GM23338 (cell line): ENCODE data around the gene ELOVL7. TPM values are rescaled to one million over a fixed set of nuclear protein-coding genes. Genes with fewer than 3 reads are reported as not detected.
"Not testable (repeated sequence)": the region's sequence is repeated elsewhere in the genome, so short reads cannot be mapped to it uniquely, and the experiment has no call there.

ENCODE experiments used
- ATAC-seq: fragments of 200-7000 bp; cut with Tn5 transposase; 3 replicates; pipeline ENCODE4 v1.9.1; 2020
- DNase-seq: peaks from one replicate; pipeline ENCODE4 v3.0.0-alpha.2; 2015; ENCODE audit warnings: low spot score
- H2AFZ ChIP-seq: fragments of 200-600 bp; sonication (generic); 2 replicates; pipeline ENCODE4 v1.8.0; 2016; ENCODE audit warnings: antibody characterized with exemption, mild to moderate bottlenecking, moderate library complexity
- H3F3A ChIP-seq: fragments of 200-600 bp; sonication (generic); replicated peaks from 2 replicates; pipeline ENCODE4 v1.8.0; 2017; ENCODE audit warnings: antibody characterized with exemption, mixed run types, low read depth
- H3K27ac ChIP-seq: fragments of 200-600 bp; sonication (generic); 2 replicates; pipeline ENCODE4 v1.6.1; 2016; ENCODE audit warnings: low read depth
- H3K27me3 ChIP-seq: fragments of 200-600 bp; sonication (generic); 2 replicates; pipeline ENCODE4 v1.8.0; 2016; ENCODE audit warnings: mild to moderate bottlenecking, mixed run types, moderate library complexity; ENCODE audit not compliant: insufficient read depth
- H3K36me3 ChIP-seq: fragments of 200-600 bp; sonication (generic); 2 replicates; pipeline ENCODE4 v1.8.0; 2016; ENCODE audit warnings: mild to moderate bottlenecking; ENCODE audit not compliant: insufficient read depth
- H3K4me1 ChIP-seq: fragments of 200-600 bp; sonication (generic); 2 replicates; pipeline ENCODE4 v1.8.0; 2016; ENCODE audit warnings: mild to moderate bottlenecking, moderate library complexity; ENCODE audit not compliant: insufficient read depth
- H3K4me2 ChIP-seq: fragments of 200-600 bp; sonication (generic); 2 replicates; pipeline ENCODE4 v1.7.1; 2017; ENCODE audit warnings: mixed run types
- H3K4me3 ChIP-seq: fragments of 200-600 bp; sonication (generic); 2 replicates; pipeline ENCODE4 v1.6.1; 2016; ENCODE audit warnings: mixed run types
- H3K79me2 ChIP-seq: fragments of 200-600 bp; sonication (generic); replicated peaks from 2 replicates; pipeline ENCODE4 v1.8.0; 2017; ENCODE audit warnings: mild to moderate bottlenecking; ENCODE audit not compliant: insufficient read depth
- H3K9me2 ChIP-seq: fragments of 200-600 bp; sonication (generic); 2 replicates; pipeline ENCODE4 v1.8.0; 2017; ENCODE audit not compliant: insufficient read depth
- H4K20me1 ChIP-seq: fragments of 200-600 bp; sonication (generic); replicated peaks from 2 replicates; pipeline ENCODE4 v1.8.0; 2017; ENCODE audit warnings: mild to moderate bottlenecking; ENCODE audit not compliant: insufficient read depth
- H3K27ac Mint-ChIP-seq: 2 replicates; pipeline ENCODE4 v1.8.0; 2020; ENCODE audit warnings: inconsistent platforms, mild to moderate bottlenecking, moderate library complexity, mixed read lengths
- H3K27me3 Mint-ChIP-seq: 3 replicates; pipeline ENCODE4 v1.8.0; 2022; ENCODE audit warnings: low read depth, mild to moderate bottlenecking, moderate library complexity, mixed read lengths, inconsistent platforms; ENCODE audit not compliant: insufficient read depth, poor library complexity
- H3K36me3 Mint-ChIP-seq: 3 replicates; pipeline ENCODE4 v1.8.0; 2021; ENCODE audit warnings: low read depth, mild to moderate bottlenecking, inconsistent platforms, moderate library complexity, mixed read lengths
- H3K4me1 Mint-ChIP-seq: 3 replicates; pipeline ENCODE4 v1.8.0; 2020; ENCODE audit warnings: mild to moderate bottlenecking, inconsistent platforms, mixed read lengths
- H3K4me3 Mint-ChIP-seq: 3 replicates; pipeline ENCODE4 v1.8.0; 2021; ENCODE audit warnings: moderate library complexity, mild to moderate bottlenecking, inconsistent platforms, mixed read lengths
- H3K9me3 Mint-ChIP-seq: 3 replicates; pipeline ENCODE4 v1.8.0; 2020; ENCODE audit warnings: moderate library complexity, mild to moderate bottlenecking, inconsistent platforms, mixed read lengths
- CREB1 ChIP-seq: fragments of 250-450 bp; sonication (Bioruptor Pico); IDR thresholded peaks from 2 replicates; pipeline ENCODE4 v1.5.0; 2020; ENCODE audit warnings: low read depth, mild to moderate bottlenecking, moderate library complexity
- NANOG ChIP-seq: IDR thresholded peaks from 2 replicates; pipeline ENCODE4 v1.6.1; 2016; ENCODE audit warnings: antibody characterized with exemption, borderline replicate concordance
- POLR2AphosphoS5 ChIP-seq: IDR thresholded peaks from 2 replicates; pipeline ENCODE4 v1.6.1; 2016; ENCODE audit warnings: antibody characterized with exemption, low read depth
- polyA plus RNA-seq: library from polyadenylated mRNA; unstranded; fragments of >200 nt; fragmentation: Nextera tagmentation; extraction: Ambion mirVana; gene quantifications from 2 replicates; pipeline ENCODE4 v1.2.1, GENCODE V29; 2016
- total RNA-seq: library from RNA; depleted of rRNA; stranded (reverse); fragments of >200 nt; shearing (Covaris generic); gene quantifications from 2 replicates; pipeline ENCODE4 v1.2.3, GENCODE V29; 2014
- TF ChIP-seq, protein P1 (sequence below): IDR thresholded peaks from 2 replicates; pipeline ENCODE4 v1.6.1; 2016; ENCODE audit warnings: antibody characterized with exemption
- TF ChIP-seq, protein P2 (sequence below), 2 experiments: fragments of 200-600 bp in 1 of 2; sonication (generic) in 1 of 2; conservative IDR thresholded peaks; 2 replicates each; pipeline versions ENCODE4 v1.5.1 to v1.6.1; 2016 to 2017; ENCODE audit warnings: antibody characterized with exemption in 2 of 2, low read depth in 2 of 2, mild to moderate bottlenecking in 2 of 2, moderate library complexity in 1 of 2
- TF ChIP-seq, protein P3 (sequence below): fragments of 250-450 bp; sonication (Bioruptor Pico); IDR thresholded peaks from 2 replicates; pipeline ENCODE4 v1.5.0; 2020; ENCODE audit warnings: mild to moderate bottlenecking, moderate library complexity

The ELOVL7 gene
- total and polyA plus RNA-seq, 2 experiments from 2014 or later = 2.3 to 7.0 TPM

DNA sequence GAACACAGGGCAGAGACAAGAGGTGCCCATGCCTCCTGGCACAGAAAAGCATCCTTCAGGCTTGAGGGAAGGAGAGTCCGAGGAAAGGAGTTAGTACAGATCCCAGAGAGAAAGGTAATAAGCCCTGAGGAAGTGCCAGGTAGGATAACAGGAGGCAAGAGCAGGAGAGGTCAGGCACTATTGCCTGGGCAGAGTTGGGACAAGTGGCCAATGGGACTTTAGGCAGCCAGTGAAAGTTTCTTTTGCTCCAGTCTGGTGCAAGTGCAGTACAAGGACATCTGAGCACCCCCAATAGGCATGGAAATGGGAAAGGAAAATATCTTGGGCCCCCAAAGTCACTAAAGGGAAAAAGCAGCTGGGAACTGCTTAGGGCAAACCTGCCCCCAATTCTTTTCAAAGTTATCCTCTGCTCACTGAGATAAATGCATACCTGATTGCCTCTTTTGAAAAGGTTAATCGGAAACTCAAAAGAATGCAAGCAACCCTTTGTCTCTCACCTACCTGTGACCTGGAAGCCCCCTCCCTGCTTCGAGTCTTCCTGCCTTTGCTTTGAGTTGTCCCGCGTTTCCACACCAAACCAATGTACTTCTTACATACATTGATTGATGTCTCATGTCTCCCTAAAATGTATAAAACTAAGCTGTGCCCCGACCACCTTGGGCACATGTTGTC lies 46.5 kb downstream of the ELOVL7 start:
- H3K4me1 Mint-ChIP-seq = peaks cover 37% of the 10 kb centered on the region
- peaks cover 29% of the 10 kb centered on the region for H3K4me1 ChIP-seq
- H3K4me3 Mint-ChIP-seq = peak overlapping the region; percentile 68
- peak overlapping the region; percentile 73 for H3K4me2 ChIP-seq
- H3K27ac ChIP-seq = no peak overlapping the region
- no peak for TF ChIP-seq POLR2AphosphoS5
- TF ChIP-seq, protein P1, sequence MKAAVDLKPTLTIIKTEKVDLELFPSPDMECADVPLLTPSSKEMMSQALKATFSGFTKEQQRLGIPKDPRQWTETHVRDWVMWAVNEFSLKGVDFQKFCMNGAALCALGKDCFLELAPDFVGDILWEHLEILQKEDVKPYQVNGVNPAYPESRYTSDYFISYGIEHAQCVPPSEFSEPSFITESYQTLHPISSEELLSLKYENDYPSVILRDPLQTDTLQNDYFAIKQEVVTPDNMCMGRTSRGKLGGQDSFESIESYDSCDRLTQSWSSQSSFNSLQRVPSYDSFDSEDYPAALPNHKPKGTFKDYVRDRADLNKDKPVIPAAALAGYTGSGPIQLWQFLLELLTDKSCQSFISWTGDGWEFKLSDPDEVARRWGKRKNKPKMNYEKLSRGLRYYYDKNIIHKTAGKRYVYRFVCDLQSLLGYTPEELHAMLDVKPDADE = no peak
- peak; percentile 78 for TF ChIP-seq NANOG
- ATAC-seq = peak; percentile 88
- H4K20me1 ChIP-seq = no peaks in the 10 kb centered on the region
- H3K36me3 ChIP-seq = no peaks in the 10 kb centered on the region
- no peak overlapping the region for H2AFZ ChIP-seq
- no peaks in the 10 kb centered on the region for H3F3A ChIP-seq
- peak overlapping the region; percentile 46 for H3K4me3 ChIP-seq
- no peaks in the 10 kb centered on the region for H3K79me2 ChIP-seq
- peak overlapping the region; percentile 24; the same call in 1 of the 2 replicates for H3K27ac Mint-ChIP-seq
- peaks cover 5% of the 10 kb centered on the region; the same call in 1 of the 2 replicates for H3K9me2 ChIP-seq
- no peaks in the 10 kb centered on the region for H3K27me3 ChIP-seq
- H3K27me3 Mint-ChIP-seq = peaks cover 3% of the 10 kb centered on the region
- no peaks in the 10 kb centered on the region for H3K9me3 Mint-ChIP-seq
- DNase-seq = peak; percentile 86
- H3K36me3 Mint-ChIP-seq = peaks cover 11% of the 10 kb centered on the region; the same call in 2 of the 3 replicates

DNA sequence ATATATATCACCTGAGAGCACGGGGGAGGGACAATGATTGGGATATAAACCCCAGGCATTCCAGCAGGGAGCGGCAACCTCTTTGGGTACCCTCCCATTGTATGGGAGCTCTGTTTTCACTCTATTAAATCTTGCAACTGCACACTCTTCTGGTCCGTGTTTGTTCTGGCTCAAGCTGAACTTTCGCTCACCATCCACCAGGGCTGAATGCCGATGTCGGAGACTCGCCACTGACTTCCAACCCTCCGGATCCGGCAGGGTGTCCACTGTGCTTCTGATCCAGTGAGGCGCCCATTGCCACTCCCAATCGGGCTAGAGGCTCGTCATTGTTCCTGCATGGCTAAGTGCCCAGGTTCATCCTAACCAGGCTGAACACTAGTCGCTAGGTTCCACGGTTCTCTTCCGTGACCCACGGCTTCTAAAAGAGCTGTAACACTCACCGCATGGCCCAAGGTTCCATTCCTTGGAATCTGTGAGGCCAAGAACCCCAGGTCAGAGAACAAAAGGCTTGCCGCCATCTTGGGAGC lies 48.6 kb downstream of the ELOVL7 start:
- not testable (repeated sequence) for H3K4me2 ChIP-seq, H3K79me2 ChIP-seq, H3K36me3 ChIP-seq, H2AFZ ChIP-seq, H3K9me3 Mint-ChIP-seq, H3K4me3 Mint-ChIP-seq, H3K27me3 ChIP-seq, DNase-seq, H3K9me2 ChIP-seq, H3F3A ChIP-seq, ATAC-seq, H3K4me3 ChIP-seq, H3K27ac Mint-ChIP-seq, H3K27ac ChIP-seq, H3K27me3 Mint-ChIP-seq, H4K20me1 ChIP-seq
- peaks cover 11% of the 10 kb centered on the region; the same call in 2 of the 3 replicates for H3K36me3 Mint-ChIP-seq
- peaks cover 37% of the 10 kb centered on the region for H3K4me1 Mint-ChIP-seq
- H3K4me1 ChIP-seq = peaks cover 29% of the 10 kb centered on the region
- TF ChIP-seq, protein P2, sequence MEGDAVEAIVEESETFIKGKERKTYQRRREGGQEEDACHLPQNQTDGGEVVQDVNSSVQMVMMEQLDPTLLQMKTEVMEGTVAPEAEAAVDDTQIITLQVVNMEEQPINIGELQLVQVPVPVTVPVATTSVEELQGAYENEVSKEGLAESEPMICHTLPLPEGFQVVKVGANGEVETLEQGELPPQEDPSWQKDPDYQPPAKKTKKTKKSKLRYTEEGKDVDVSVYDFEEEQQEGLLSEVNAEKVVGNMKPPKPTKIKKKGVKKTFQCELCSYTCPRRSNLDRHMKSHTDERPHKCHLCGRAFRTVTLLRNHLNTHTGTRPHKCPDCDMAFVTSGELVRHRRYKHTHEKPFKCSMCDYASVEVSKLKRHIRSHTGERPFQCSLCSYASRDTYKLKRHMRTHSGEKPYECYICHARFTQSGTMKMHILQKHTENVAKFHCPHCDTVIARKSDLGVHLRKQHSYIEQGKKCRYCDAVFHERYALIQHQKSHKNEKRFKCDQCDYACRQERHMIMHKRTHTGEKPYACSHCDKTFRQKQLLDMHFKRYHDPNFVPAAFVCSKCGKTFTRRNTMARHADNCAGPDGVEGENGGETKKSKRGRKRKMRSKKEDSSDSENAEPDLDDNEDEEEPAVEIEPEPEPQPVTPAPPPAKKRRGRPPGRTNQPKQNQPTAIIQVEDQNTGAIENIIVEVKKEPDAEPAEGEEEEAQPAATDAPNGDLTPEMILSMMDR (conservative IDR thresholded peaks at IDR 0.05; ENCODE audit: low read depth in 2 of 2) = 0 out of 4 replicates have a peak, but pooled peaks of 1 of the 2 experiments have one; percentile 7

DNA sequence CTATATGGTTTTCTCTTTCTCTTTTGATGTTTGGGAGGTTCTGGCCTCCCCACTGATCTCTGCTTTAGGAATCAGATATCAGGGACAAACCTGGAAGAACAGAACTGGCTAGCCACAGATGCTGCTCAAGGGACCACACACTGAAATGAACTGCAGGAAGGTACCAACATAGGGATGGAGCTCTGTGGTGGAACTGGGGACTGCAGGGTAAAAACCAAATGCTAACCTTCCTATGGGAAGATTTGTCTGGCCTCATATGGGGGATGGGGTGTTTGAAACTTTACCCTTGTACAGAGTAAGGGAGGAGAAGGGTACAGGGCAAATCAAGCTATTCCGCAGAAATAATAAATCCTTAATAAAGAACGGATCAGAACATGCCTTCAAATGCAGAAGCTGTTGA lies 49.4 kb downstream of the ELOVL7 start:
- H3K27me3 Mint-ChIP-seq = peaks cover 3% of the 10 kb centered on the region
- H3K4me3 ChIP-seq = no peak overlapping the region
- peaks cover 37% of the 10 kb centered on the region for H3K4me1 Mint-ChIP-seq
- H3F3A ChIP-seq = no peaks in the 10 kb centered on the region
- no peak overlapping the region for H3K27ac ChIP-seq
- no peak overlapping the region for H3K27ac Mint-ChIP-seq
- no peaks in the 10 kb centered on the region for H4K20me1 ChIP-seq
- H3K9me2 ChIP-seq = peaks cover 5% of the 10 kb centered on the region; the same call in 1 of the 2 replicates
- DNase-seq = peak; percentile 50
- H3K4me1 ChIP-seq = peaks cover 29% of the 10 kb centered on the region
- H3K79me2 ChIP-seq = no peaks in the 10 kb centered on the region
- no peak overlapping the region for H2AFZ ChIP-seq
- no peaks in the 10 kb centered on the region for H3K27me3 ChIP-seq
- peaks cover 11% of the 10 kb centered on the region; the same call in 2 of the 3 replicates for H3K36me3 Mint-ChIP-seq
- no peak overlapping the region for H3K4me2 ChIP-seq
- peak; percentile 39 for ATAC-seq
- no peaks in the 10 kb centered on the region for H3K9me3 Mint-ChIP-seq
- H3K36me3 ChIP-seq = no peaks in the 10 kb centered on the region
- no peak overlapping the region for H3K4me3 Mint-ChIP-seq
- no peak for TF ChIP-seq CREB1 (CRISPR knock-in tag)
- TF ChIP-seq, protein P3, sequence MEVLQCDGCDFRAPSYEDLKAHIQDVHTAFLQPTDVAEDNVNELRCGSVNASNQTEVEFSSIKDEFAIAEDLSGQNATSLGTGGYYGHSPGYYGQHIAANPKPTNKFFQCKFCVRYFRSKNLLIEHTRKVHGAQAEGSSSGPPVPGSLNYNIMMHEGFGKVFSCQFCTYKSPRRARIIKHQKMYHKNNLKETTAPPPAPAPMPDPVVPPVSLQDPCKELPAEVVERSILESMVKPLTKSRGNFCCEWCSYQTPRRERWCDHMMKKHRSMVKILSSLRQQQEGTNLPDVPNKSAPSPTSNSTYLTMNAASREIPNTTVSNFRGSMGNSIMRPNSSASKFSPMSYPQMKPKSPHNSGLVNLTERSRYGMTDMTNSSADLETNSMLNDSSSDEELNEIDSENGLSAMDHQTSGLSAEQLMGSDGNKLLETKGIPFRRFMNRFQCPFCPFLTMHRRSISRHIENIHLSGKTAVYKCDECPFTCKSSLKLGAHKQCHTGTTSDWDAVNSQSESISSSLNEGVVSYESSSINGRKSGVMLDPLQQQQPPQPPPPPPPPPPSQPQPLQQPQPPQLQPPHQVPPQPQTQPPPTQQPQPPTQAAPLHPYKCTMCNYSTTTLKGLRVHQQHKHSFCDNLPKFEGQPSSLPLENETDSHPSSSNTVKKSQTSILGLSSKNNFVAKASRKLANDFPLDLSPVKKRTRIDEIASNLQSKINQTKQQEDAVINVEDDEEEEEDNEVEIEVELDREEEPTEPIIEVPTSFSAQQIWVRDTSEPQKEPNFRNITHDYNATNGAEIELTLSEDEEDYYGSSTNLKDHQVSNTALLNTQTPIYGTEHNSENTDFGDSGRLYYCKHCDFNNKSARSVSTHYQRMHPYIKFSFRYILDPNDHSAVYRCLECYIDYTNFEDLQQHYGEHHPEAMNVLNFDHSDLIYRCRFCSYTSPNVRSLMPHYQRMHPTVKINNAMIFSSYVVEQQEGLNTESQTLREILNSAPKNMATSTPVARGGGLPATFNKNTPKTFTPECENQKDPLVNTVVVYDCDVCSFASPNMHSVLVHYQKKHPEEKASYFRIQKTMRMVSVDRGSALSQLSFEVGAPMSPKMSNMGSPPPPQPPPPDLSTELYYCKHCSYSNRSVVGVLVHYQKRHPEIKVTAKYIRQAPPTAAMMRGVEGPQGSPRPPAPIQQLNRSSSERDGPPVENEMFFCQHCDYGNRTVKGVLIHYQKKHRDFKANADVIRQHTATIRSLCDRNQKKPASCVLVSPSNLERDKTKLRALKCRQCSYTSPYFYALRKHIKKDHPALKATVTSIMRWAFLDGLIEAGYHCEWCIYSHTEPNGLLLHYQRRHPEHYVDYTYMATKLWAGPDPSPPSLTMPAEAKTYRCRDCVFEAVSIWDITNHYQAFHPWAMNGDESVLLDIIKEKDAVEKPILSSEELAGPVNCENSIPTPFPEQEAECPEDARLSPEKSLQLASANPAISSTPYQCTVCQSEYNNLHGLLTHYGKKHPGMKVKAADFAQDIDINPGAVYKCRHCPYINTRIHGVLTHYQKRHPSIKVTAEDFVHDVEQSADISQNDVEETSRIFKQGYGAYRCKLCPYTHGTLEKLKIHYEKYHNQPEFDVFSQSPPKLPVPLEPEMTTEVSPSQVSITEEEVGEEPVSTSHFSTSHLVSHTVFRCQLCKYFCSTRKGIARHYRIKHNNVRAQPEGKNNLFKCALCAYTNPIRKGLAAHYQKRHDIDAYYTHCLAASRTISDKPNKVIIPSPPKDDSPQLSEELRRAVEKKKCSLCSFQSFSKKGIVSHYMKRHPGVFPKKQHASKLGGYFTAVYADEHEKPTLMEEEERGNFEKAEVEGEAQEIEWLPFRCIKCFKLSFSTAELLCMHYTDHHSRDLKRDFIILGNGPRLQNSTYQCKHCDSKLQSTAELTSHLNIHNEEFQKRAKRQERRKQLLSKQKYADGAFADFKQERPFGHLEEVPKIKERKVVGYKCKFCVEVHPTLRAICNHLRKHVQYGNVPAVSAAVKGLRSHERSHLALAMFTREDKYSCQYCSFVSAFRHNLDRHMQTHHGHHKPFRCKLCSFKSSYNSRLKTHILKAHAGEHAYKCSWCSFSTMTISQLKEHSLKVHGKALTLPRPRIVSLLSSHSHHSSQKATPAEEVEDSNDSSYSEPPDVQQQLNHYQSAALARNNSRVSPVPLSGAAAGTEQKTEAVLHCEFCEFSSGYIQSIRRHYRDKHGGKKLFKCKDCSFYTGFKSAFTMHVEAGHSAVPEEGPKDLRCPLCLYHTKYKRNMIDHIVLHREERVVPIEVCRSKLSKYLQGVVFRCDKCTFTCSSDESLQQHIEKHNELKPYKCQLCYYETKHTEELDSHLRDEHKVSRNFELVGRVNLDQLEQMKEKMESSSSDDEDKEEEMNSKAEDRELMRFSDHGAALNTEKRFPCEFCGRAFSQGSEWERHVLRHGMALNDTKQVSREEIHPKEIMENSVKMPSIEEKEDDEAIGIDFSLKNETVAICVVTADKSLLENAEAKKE (CRISPR knock-in tag) = no peak
